Left ventricle myocardium superior (tissue), 1 donor: ENCODE data around the gene LEMD2. TPM values are rescaled to one million over a fixed set of nuclear protein-coding genes. Genes with fewer than 3 reads are reported as not detected.

Experiments used
- ATAC-seq: fragments of 200-7000 bp; cut with Tn5 transposase; one replicate; pipeline ENCODE4 v1.9.1; 2020; ENCODE audit warnings: mild to moderate bottlenecking, moderate library complexity
- DNase-seq: peaks from one replicate; pipeline ENCODE4 v3.0.0-alpha.2; 2020
- intact Hi-C: fragments of 100-400 bp; cut with micrococcal nuclease; formaldehyde crosslinking; loops from one replicate; pipeline ENCODE4 v1.11.0; 2022
- total RNA-seq: library from RNA; stranded (reverse); fragmentation: NEBNext Ultra II Directional; extraction: Animal tissue kit (Norgen Biotek cat#: 25700); gene quantifications from one replicate; pipeline ENCODE4 v1.2.1, GENCODE V29; 2021
- donor health status: DM: no; HTN: yes; CAD: no; lungs with severe emphysema.

LEMD2 gene
- total RNA-seq, 1 donor from 2014 or later = 22.5 TPM

DNA sequence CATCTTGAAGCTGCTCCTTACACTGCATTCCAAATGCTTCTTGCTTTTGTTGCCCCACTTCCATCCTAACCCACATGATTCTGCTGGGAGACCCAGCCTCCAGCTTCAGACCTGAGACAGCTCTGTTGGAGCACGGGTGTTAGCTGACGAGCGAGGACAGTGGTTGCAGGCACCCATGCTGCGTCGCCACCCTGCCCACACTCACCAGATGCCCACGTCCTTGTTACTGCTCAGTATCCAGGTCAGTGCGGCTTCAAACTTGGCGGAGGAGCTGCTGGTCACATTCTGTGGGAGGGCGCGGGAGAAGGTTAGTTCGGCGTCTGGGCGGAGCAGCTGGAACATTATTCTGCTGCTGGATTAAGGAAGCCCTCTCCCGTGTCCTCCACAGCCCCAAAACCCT lies 9.0 kb downstream of the LEMD2 start:
- ATAC-seq (no peak), DNase-seq (no peak)
- intact Hi-C loops = loop anchor here (10.0 kb wide), 2 partner anchors 245 to 375 kb away; no protein-coding TSS in a partner anchor

- intact Hi-C loops = loop anchor here (10.0 kb wide), 2 partner anchors 246 to 376 kb away; no protein-coding TSS in a partner anchor
- DNase-seq (no peak), ATAC-seq (no peak)
Measured at GRCh38 chr6:33779290-33779689, 9.6 kb downstream of the LEMD2 start.

GRCh38 chr6:33778444-33779121 lies 10.3 kb downstream of the LEMD2 start:
- DNase-seq (no peak), ATAC-seq (no peak)
- intact Hi-C loops = loop anchor here (10.0 kb wide), 2 partner anchors 246 to 376 kb away; no protein-coding TSS in a partner anchor

DNA sequence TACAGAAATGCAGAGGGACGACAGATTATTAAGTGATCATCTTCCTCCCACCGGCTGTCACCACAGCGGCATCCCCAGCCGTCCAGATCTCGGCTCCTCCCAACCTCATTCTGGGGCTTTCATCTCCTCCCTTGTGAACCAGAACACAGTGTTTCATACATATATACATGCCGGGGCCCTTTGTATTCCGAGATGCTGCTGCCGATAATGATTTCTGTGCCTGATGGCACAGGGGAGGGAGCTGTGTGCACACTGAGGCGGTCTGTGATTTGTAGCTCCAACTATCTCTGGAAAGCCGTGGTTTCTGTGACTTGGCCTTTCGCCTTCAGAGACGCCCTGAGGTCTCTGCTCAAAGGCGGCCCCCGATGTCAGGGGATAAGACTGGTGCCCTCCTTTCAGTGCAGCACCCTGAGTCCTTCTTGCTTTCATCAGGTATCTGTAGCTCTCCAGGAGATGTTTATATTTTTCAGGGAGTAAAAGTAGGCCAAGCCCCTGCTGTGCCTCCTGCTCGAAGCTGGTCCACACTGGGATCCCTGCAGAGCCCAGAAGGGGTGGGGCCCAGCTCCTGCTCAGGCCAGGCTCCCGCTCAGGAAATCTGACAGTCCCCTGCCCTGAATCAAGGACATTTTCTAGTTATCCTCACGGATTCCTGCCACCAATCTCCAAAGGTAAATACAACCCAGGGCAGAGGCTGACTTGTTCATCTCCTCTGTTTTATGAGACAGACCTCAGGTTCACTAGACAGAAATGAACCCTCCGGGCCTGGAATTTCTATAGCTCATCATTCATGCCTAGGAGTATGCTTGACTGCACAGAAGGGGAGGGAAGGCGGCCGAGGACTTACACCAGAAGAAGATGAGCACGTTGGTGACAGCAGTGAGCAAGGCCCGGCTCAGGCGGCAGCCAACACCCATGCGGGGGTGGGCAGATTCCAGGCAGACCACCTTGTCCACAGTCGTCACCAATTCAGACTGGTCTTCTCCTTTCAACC lies 11.2 kb downstream of the LEMD2 start:
- intact Hi-C loops = loop anchor here (10.0 kb wide), 2 partner anchors 247 to 377 kb away; no protein-coding TSS in a partner anchor
- ATAC-seq = no peak

DNA sequence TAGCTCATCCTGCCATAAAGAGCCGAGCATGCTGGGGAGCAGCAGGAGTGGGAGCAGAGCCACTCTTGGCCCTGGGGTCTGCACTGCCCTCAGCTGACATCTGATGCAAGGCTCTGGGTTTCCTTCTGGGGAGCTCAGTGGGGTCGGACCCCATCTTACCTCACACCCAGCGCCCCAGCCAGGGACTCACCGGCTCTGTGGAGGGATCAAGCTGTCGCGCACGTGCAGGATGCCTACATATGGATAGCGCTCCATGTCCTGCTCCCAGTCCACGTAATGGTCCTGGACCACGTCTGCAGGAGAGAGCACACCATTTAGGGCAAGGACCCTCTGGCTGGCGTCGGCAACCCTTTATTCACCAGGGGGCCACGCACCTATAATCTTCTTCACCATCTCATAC lies 12.2 kb downstream of the LEMD2 start:
- DNase-seq (no peak), ATAC-seq (no peak)
- intact Hi-C loops = loop anchor here (10.0 kb wide), 2 partner anchors 248 to 378 kb away; no protein-coding TSS in a partner anchor

More for the DNA sequence above, 11.2 kb downstream of the LEMD2 start:
- DNase-seq = no peak

GRCh38 chr6:33776186-33776585 lies 12.7 kb downstream of the LEMD2 start:
- ATAC-seq (no peak), DNase-seq (no peak)
- intact Hi-C loops = loop anchor here (10.0 kb wide), 2 partner anchors 249 to 379 kb away; no protein-coding TSS in a partner anchor

DNA sequence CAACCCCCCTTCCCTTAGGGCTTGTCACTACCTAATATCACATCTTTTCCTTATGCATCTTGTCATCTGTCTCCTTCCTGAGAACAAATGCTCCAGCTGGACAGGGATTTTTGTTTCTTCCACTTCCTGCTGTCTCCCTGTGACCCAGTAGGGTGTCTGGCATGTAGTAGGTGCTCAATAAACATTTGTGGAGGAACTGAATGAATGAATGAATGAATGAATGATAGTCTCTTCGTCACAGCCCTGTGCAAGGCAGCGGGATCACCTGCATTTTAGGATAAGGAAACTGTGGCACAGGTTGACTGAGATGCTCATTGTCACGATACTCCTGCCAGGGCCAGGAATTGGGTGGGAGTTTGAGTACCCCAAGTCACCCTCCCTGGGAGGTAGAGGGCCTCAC lies 14.2 kb downstream of the LEMD2 start:
- no peak for DNase-seq
- ATAC-seq = no peak
- intact Hi-C loops = loop anchor here (10.0 kb wide), 2 partner anchors 250 to 380 kb away; no protein-coding TSS in a partner anchor

GRCh38 chr6:33772902-33773472 lies 15.9 kb downstream of the LEMD2 start:
- ATAC-seq = no peak
- intact Hi-C loops = loop anchor here (10.0 kb wide), 2 partner anchors 252 to 382 kb away; no protein-coding TSS in a partner anchor
- no peak for DNase-seq

- no peak for DNase-seq
- ATAC-seq = no peak
- intact Hi-C loops = loop anchor here (10.0 kb wide), 2 partner anchors 253 to 383 kb away; no protein-coding TSS in a partner anchor
Measured at GRCh38 chr6:33772082-33772830, 16.7 kb downstream of the LEMD2 start.

DNA sequence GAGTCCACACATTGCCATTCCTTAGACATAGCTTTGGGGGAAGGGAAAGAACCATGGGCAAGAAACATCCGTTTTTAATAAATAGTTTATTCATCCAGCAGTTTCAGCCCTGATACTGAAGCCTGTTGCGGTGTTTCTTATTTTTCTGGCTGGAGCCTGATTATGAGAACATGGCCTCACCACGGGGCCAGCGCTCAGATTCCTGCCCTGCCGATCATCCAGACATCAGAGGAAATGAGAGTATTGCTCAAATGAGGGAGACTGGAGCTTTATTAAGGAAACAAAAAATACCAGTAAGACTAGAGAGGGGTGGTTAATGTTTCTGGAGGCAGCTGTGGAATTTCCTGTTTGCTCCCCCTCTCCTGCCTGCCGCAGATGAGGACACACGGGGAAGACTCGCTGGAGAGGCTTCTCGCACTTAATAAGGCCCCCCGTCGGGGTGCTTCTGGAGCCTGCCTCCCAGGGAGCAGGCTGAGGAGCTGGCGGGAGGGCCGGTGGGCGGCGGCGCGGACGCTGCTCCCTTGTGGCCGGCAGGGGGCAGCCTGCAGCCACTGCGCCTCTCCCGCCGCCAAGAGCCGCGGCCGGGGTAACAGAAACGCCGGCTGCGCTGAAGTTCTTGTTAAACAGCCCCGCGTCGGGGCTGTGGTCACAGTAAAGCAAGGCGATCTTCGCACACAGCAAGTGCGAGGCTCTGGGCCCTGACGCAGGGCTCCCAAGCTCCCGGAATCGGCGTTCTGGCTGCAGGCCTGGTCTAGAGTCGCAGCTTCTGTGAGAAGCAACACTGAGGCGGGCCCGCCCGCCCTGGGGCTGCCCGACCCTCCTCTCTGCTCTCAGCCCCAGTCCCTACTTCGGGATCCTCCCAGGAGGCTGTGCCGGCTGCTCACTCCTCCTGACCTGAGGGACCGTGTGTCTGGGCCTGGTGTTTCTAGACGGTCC lies 17.5 kb downstream of the LEMD2 start:
- intact Hi-C loops = loop anchor here (10.0 kb wide), 2 partner anchors 253 to 383 kb away; no protein-coding TSS in a partner anchor
- ATAC-seq = peak; percentile 87

GRCh38 chr6:33770833-33771145 lies 18.1 kb downstream of the LEMD2 start:
- intact Hi-C loops = loop anchor here (10.0 kb wide), 2 partner anchors 254 to 384 kb away; no protein-coding TSS in a partner anchor
- no peak for DNase-seq
- peak; percentile 2 for ATAC-seq

More for the DNA sequence above, 17.5 kb downstream of the LEMD2 start:
- peak; percentile 86 for DNase-seq

DNA sequence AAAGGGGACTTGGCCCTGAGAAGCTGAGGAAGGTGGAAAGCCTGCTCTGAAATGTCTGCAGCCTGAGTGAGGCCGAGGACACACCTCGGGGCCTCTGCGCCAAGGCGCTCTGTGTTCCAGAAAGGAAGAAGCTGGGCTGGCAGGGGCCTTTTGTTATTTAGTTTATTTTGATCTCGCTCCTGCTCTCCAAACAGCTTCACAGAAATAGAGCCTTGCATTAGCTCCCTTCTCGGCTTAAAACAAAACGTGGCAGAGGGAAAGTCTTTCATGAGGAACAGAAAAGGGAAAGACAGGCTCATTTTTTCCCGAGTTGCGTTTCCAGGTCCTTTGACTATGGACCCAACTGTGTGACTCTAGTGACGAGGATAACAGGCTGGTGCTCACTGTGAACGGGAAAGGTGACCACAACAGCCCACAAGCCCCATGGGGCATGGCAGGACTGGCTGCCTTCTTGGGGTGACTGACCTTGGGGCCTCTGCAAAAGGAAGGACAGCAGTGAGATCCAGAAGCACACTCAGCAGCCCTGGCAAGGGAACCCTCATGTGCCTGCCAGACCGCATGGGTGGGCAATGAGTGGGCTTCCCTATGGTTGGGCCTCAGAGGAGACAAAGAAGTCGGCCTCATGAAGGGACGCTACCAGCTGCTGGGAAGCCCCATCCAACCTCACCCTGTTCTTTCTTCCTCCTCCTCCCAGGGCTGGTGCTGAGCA lies 18.7 kb downstream of the LEMD2 start:
- DNase-seq (no peak), ATAC-seq (no peak)
- intact Hi-C loops = loop anchor here (10.0 kb wide), 2 partner anchors 255 to 385 kb away; no protein-coding TSS in a partner anchor

GRCh38 chr6:33769248-33769821 lies 19.6 kb downstream of the LEMD2 start:
- intact Hi-C loops = no loop called here
- DNase-seq (no peak), ATAC-seq (no peak)

DNA sequence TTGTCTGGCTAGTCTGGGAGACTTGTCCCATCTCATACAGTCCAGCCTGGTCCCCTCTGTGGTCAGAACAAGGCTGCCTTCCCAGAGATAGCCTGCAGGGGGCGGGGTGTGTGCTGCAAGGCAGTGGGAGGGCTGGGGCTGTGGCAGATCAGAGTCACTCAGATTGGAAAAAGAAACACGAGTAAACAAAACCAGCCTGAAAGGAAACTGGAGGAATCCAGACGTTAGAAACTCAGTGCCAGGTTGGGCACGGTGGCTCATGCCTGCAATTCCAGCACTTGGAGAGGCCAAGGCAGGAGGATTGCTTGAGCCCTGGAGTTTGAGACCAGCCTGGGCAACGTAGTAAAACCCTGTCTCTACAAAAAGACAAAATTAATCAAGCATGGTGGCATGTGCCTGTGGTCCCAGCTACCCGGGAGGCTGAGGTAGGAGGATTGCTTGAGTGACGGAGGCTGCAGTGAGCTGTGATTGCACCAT lies 20.2 kb downstream of the LEMD2 start:
- peak; percentile 86 for DNase-seq
- intact Hi-C loops = no loop called here
- ATAC-seq = peak; percentile 62

DNA sequence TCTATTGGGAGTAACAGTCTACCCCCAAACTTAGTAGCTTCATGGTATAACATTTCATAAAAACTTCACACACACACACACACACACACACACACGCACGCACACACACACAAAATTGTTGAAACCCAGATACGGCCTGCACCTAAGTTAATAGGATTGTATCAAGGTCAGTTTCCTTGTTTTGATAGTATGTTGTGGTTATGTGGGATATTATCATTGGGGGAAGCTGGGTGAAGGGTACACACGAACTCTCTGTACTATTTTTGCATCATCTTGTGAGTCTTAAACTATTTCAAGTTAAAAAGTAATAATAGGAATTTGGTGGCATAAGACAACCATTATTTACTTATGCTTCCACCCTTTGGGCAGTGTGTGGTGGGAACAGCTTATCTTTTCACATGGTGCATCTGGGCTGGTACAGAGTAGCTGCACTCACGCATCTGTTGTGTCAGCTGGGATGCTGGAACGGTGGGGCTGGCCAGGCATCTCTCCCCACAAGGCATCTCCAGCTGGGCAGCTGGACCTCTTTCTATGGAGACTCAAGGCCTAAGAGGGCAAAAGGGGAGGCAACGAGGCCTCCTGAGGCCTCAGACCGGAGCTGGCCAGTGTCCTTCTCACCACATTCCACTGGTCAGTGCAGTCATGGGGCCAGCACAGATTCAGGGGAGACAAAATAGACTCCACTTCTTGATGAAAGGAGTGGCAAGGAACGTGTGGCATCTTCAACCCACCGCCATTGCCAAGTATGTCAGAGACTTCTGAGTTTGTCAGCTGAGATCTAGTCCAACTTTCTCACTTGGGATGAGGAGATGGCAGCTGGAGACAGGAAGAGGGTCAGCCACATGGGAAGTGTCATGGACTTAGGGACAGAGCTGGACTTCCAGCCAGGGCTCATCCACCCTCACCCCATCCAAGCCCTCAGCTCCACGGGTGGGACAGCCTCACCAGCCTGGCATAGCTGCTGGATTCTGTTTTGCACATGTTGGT lies 21.7 kb downstream of the LEMD2 start:
- DNase-seq (no peak), ATAC-seq (no peak)
- intact Hi-C loops = no loop called here
